ENCODE results near the gene APCDD1. TPM values are rescaled to one million over a fixed set of nuclear protein-coding genes. Genes with fewer than 3 reads are reported as not detected.

Gene APCDD1
- total RNA-seq, 4 donors from 2014 or later: 30.7 to 51.8 (median 43.4) TPM

- peak; percentile 68 for DNase-seq (ENCODE audit: extremely low spot score)
- peaks cover 0 to 40% (median 30%) of the 10 kb centered on the region in 4 donors for H3K4me1 ChIP-seq
- no peaks in the 10 kb centered on the region for H3K9me3 ChIP-seq
- peak overlapping the region; percentile 64 to 78 (median 69) for H3K4me3 ChIP-seq
- WGBS: 70% methylated on average over 11 of the region's 11 CpGs
- intact Hi-C loops (cut with DNase I): no loop called here
- H3K27ac ChIP-seq (replicated peaks in 1 of 4): peak overlapping the region; percentile 77 to 86 (median 80)
- H3K27me3 ChIP-seq: peaks cover 0 to 42% (median 7%) of the 10 kb centered on the region in 4 donors
- TF ChIP-seq POLR2A (IDR thresholded peaks at IDR 0.05; ENCODE audit: low read depth) (no peak), POLR2AphosphoS5 (IDR thresholded peaks at IDR 0.05) (no peak), EP300 (IDR thresholded peaks at IDR 0.05) (no peak)
- TF ChIP-seq, protein P1, sequence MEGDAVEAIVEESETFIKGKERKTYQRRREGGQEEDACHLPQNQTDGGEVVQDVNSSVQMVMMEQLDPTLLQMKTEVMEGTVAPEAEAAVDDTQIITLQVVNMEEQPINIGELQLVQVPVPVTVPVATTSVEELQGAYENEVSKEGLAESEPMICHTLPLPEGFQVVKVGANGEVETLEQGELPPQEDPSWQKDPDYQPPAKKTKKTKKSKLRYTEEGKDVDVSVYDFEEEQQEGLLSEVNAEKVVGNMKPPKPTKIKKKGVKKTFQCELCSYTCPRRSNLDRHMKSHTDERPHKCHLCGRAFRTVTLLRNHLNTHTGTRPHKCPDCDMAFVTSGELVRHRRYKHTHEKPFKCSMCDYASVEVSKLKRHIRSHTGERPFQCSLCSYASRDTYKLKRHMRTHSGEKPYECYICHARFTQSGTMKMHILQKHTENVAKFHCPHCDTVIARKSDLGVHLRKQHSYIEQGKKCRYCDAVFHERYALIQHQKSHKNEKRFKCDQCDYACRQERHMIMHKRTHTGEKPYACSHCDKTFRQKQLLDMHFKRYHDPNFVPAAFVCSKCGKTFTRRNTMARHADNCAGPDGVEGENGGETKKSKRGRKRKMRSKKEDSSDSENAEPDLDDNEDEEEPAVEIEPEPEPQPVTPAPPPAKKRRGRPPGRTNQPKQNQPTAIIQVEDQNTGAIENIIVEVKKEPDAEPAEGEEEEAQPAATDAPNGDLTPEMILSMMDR (IDR thresholded peaks at IDR 0.05): no peak
- no peaks in the 10 kb centered on the region for H3K36me3 ChIP-seq
These were observed 1.1 kb upstream of the APCDD1 start for GRCh38 chr18:10453261-10453805.

DNA sequence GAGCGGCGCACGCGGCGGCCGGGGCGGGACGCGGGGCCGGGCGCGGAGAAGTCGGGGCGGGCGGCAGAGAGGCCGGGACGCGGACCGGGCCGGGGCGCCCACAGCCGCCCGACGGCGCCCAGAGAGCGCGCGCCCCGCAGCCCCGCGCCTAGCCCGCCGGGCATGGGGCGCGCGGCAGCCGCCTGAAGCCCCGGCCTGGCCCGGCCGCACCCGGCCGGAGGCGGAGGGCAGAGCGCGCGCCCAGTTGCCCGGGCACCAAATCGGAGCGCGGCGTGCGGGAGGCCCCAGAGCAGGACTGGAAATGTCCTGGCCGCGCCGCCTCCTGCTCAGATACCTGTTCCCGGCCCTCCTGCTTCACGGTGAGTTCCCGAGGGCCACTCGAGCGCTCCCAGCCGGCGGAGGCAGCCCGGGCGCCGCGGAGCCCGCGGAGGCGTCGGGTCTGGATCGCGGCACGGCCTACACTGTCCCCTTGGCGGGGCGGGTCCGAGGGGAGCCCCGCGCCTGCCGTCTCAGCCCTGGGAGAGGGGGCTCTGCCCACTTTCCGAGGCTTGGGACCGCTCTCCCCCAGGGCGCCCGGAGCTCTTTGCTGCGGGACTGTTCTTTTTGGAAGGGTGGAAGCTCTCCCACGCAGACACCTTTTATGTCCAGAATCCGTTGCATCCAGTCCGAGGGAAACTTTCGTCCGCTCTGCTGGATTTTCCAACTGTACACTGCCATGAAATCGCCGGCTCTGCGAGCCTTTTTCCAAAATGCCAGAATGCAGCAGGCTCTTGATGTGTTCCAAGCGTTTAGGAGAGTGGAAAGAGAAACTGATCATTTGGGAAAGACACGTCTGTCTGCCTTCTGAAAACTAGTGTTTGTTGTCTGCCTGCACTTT is 484 bp downstream of the APCDD1 start:
- Histone ChIP-seq H3K4me3 (peak overlapping the region; percentile 64 to 78 (median 69)), H3K4me1 (peaks cover 0 to 44% (median 30%) of the 10 kb centered on the region in 4 donors), H3K27me3 (peaks cover 0 to 53% (median 7%) of the 10 kb centered on the region in 4 donors), H3K9me3 (no peaks in the 10 kb centered on the region), H3K36me3 (no peaks in the 10 kb centered on the region), H3K27ac (replicated peaks in 1 of 4) (peak overlapping the region; percentile 77 to 84 (median 81))
- 1% methylated on average over 28 of the region's 94 CpGs for WGBS
- TF ChIP-seq EP300 (IDR thresholded peaks at IDR 0.05): no peak
- no peak for TF ChIP-seq POLR2AphosphoS5 (IDR thresholded peaks at IDR 0.05)
- TF ChIP-seq, protein P1 (IDR thresholded peaks at IDR 0.05): no peak
- no peak for TF ChIP-seq POLR2A (IDR thresholded peaks at IDR 0.05; ENCODE audit: low read depth)
- intact Hi-C loops (cut with DNase I): no loop called here
- DNase-seq (ENCODE audit: extremely low spot score): peak; percentile 91

- H3K27ac ChIP-seq (replicated peaks in 1 of 4): peak overlapping the region; percentile 77 to 84 (median 81)
- peaks cover 0 to 44% (median 30%) of the 10 kb centered on the region in 4 donors for H3K4me1 ChIP-seq
- peak; percentile 70 for DNase-seq (ENCODE audit: extremely low spot score)
- 37% methylated on average over 12 of the region's 16 CpGs for WGBS
- intact Hi-C loops (cut with DNase I): no loop called here
- H3K9me3 ChIP-seq: no peaks in the 10 kb centered on the region
- no peak for TF ChIP-seq EP300 (IDR thresholded peaks at IDR 0.05)
- TF ChIP-seq, protein P1 (IDR thresholded peaks at IDR 0.05): no peak
- no peak for TF ChIP-seq POLR2A (IDR thresholded peaks at IDR 0.05; ENCODE audit: low read depth)
- no peak for TF ChIP-seq POLR2AphosphoS5 (IDR thresholded peaks at IDR 0.05)
- no peaks in the 10 kb centered on the region for H3K36me3 ChIP-seq
- H3K4me3 ChIP-seq: peak overlapping the region; percentile 64 to 78 (median 69)
- H3K27me3 ChIP-seq: peaks cover 0 to 62% (median 7%) of the 10 kb centered on the region in 4 donors
These were observed 1.5 kb downstream of the APCDD1 start for GRCh38 chr18:10455726-10456453.

- Histone ChIP-seq H3K27me3 (peaks cover 0 to 63% (median 7%) of the 10 kb centered on the region in 4 donors), H3K27ac (replicated peaks in 1 of 4) (no peak overlapping the region), H3K4me3 (peak overlapping the region; percentile 64 to 78 (median 69)), H3K9me3 (no peaks in the 10 kb centered on the region), H3K4me1 (peaks cover 0 to 44% (median 30%) of the 10 kb centered on the region in 4 donors), H3K36me3 (no peaks in the 10 kb centered on the region)
- peak; percentile 80 for DNase-seq (ENCODE audit: extremely low spot score)
- intact Hi-C loops (cut with DNase I): no loop called here
- no peak for TF ChIP-seq POLR2A (IDR thresholded peaks at IDR 0.05; ENCODE audit: low read depth)
- TF ChIP-seq, protein P1 (IDR thresholded peaks at IDR 0.05): no peak
- TF ChIP-seq POLR2AphosphoS5 (IDR thresholded peaks at IDR 0.05): no peak
- no peak for TF ChIP-seq EP300 (IDR thresholded peaks at IDR 0.05)
- 80% methylated on average over 4 of the region's 4 CpGs for WGBS
These were observed 2.3 kb downstream of the APCDD1 start for GRCh38 chr18:10456718-10457117.
